K562 (cell line): ENCODE results near the gene PDIA4.
A peak's percentile ranks its signal among the peaks of the same experiment; 100 is the strongest.

Source experiments
- BRD9 ChIP-seq: fragments of 450-650 bp; IDR thresholded peaks from 2 replicates; pipeline ENCODE4 v1.6.1; 2018; ENCODE audit warnings: low read depth; ENCODE audit not compliant: partially characterized antibody
- JUND ChIP-seq, 2 experiments: IDR thresholded peaks; 2 replicates in 1 of 2; 3 replicates in 1 of 2; pipeline ENCODE4 v1.6.1; 2011; ENCODE audit warnings: borderline replicate concordance in 2 of 2, low read depth in 2 of 2, low read length in 2 of 2, improper control_type of control experiment in 1 of 2, missing biosample characterization in 1 of 2, missing genetic modification characterization in 1 of 2, missing genetic modification reagents in 1 of 2
- MEF2D ChIP-seq: conservative IDR thresholded peaks from 2 replicates; pipeline ENCODE4 v1.6.1; 2016; ENCODE audit warnings: low read depth, missing genetic modification characterization, missing compliant biosample characterization
- POLR2A ChIP-seq: fragments of 450-650 bp; conservative IDR thresholded peaks from 2 replicates; pipeline ENCODE4 v1.6.1; 2016
- SNRNP70 ChIP-seq: fragments of 200-400 bp; formaldehyde crosslinking; optimal IDR thresholded peaks from 2 replicates; pipeline ENCODE3; 2017; ENCODE audit warnings: low read depth, low read length
- SP1 ChIP-seq: sonication (generic); formaldehyde crosslinking; IDR thresholded peaks from 2 replicates; pipeline ENCODE4 v1.8.1; 2022; ENCODE audit warnings: mild to moderate bottlenecking, missing genetic modification reagents
- ZNF551 ChIP-seq: fragments of 250-450 bp; sonication (Bioruptor Pico); IDR thresholded peaks from 2 replicates; pipeline ENCODE4 v1.5.0; 2021; ENCODE audit warnings: mild to moderate bottlenecking, moderate library complexity
- TF ChIP-seq, protein P1 (sequence below), 3 experiments: IDR thresholded peaks in 2 of 3; conservative IDR thresholded peaks in 1 of 3; 2 replicates each; pipeline ENCODE4 v1.5.1; 2011 to 2012; ENCODE audit warnings: low read length in 3 of 3, mild to moderate bottlenecking in 3 of 3, control low read depth in 2 of 3, improper control_type of control experiment in 1 of 3, inconsistent platforms in 1 of 3, low read depth in 1 of 3, mixed read lengths in 1 of 3, moderate library complexity in 1 of 3; ENCODE audit not compliant: insufficient read depth in 2 of 3
- TF ChIP-seq, protein P2 (sequence below), 3 experiments: fragments of 200-800 bp in 1 of 3; sonication (Bioruptor generic) in 1 of 3; sonication (generic) in 1 of 3; formaldehyde crosslinking in 1 of 3; IDR thresholded peaks; 2 replicates each; pipeline versions ENCODE4 v1.6.1 to v1.8.0; 2016 to 2022; ENCODE audit warnings: mild to moderate bottlenecking in 2 of 3, missing compliant biosample characterization in 2 of 3, missing genetic modification characterization in 2 of 3, missing genetic modification reagents in 1 of 3
- TF ChIP-seq, protein P3 (sequence below): fragments of 450-650 bp; IDR thresholded peaks from 2 replicates; pipeline ENCODE4 v1.6.1; 2018; ENCODE audit warnings: mild to moderate bottlenecking, low read depth; ENCODE audit not compliant: partially characterized antibody
- TF ChIP-seq, protein P4 (sequence below): fragments of 250-450 bp; sonication (Bioruptor Pico); IDR thresholded peaks from 2 replicates; pipeline ENCODE4 v1.5.0; 2022; ENCODE audit warnings: mild to moderate bottlenecking
- TF ChIP-seq, protein P5 (sequence below): sonication (generic); formaldehyde crosslinking; IDR thresholded peaks from 2 replicates; pipeline ENCODE4 v1.8.1; 2022; ENCODE audit warnings: missing genetic modification reagents

DNA sequence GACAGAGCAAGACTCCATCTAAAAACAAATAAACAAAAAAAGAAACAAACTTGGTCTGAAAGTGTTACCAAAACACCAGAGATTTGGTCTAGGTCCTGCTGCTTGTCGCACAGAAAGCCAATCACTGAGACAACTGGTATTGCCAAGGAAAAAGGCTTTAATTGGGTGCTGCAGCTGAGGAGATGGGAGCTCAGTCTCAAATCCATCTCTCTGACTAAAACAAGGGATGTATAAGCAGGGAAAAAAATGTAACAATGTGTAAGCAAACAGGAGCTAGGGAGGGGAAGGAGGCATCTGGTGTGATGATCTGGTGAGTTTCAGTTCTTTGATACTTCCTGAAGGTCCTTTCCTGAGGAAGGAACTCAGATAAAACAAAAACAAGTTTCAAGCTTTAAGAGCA, 8.4 kb upstream of the PDIA4 start:
- TF ChIP-seq SP1 (CRISPR knock-in tag) (no peak), BRD9 (no peak), ZNF551 (CRISPR knock-in tag) (no peak), POLR2A (no peak), MEF2D (tag) (no peak), SNRNP70 (no peak), JUND (IDR thresholded peaks at IDR 0.05; ENCODE audit: borderline replicate concordance, low read depth, low read length) (no peak), JUND (tag; IDR thresholded peaks at IDR 0.05; ENCODE audit: borderline replicate concordance, low read depth, low read length) (no peak)
- TF ChIP-seq, protein P1, sequence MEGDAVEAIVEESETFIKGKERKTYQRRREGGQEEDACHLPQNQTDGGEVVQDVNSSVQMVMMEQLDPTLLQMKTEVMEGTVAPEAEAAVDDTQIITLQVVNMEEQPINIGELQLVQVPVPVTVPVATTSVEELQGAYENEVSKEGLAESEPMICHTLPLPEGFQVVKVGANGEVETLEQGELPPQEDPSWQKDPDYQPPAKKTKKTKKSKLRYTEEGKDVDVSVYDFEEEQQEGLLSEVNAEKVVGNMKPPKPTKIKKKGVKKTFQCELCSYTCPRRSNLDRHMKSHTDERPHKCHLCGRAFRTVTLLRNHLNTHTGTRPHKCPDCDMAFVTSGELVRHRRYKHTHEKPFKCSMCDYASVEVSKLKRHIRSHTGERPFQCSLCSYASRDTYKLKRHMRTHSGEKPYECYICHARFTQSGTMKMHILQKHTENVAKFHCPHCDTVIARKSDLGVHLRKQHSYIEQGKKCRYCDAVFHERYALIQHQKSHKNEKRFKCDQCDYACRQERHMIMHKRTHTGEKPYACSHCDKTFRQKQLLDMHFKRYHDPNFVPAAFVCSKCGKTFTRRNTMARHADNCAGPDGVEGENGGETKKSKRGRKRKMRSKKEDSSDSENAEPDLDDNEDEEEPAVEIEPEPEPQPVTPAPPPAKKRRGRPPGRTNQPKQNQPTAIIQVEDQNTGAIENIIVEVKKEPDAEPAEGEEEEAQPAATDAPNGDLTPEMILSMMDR (IDR thresholded peaks at IDR 0.05 in 2 of 3, conservative IDR thresholded peaks at IDR 0.05 in 1 of 3; ENCODE audit: insufficient read depth in 2 of 3, low read depth in 1 of 3, low read length in 3 of 3): no peak
- TF ChIP-seq, protein P2, sequence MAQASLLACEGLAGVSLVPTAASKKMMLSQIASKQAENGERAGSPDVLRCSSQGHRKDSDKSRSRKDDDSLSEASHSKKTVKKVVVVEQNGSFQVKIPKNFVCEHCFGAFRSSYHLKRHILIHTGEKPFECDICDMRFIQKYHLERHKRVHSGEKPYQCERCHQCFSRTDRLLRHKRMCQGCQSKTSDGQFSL (CRISPR knock-in tag; IDR thresholded peaks at IDR 0.05): no peak
- TF ChIP-seq, protein P2 (tag; IDR thresholded peaks at IDR 0.05): no peak
- TF ChIP-seq, protein P3, sequence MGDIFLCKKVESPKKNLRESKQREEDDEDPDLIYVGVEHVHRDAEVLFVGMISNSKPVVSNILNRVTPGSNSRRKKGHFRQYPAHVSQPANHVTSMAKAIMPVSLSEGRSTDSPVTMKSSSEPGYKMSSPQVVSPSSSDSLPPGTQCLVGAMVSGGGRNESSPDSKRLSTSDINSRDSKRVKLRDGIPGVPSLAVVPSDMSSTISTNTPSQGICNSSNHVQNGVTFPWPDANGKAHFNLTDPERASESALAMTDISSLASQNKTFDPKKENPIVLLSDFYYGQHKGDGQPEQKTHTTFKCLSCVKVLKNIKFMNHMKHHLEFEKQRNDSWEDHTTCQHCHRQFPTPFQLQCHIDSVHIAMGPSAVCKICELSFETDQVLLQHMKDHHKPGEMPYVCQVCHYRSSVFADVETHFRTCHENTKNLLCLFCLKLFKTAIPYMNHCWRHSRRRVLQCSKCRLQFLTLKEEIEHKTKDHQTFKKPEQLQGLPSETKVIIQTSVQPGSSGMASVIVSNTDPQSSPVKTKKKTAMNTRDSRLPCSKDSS: peak; percentile 95
- TF ChIP-seq, protein P4, sequence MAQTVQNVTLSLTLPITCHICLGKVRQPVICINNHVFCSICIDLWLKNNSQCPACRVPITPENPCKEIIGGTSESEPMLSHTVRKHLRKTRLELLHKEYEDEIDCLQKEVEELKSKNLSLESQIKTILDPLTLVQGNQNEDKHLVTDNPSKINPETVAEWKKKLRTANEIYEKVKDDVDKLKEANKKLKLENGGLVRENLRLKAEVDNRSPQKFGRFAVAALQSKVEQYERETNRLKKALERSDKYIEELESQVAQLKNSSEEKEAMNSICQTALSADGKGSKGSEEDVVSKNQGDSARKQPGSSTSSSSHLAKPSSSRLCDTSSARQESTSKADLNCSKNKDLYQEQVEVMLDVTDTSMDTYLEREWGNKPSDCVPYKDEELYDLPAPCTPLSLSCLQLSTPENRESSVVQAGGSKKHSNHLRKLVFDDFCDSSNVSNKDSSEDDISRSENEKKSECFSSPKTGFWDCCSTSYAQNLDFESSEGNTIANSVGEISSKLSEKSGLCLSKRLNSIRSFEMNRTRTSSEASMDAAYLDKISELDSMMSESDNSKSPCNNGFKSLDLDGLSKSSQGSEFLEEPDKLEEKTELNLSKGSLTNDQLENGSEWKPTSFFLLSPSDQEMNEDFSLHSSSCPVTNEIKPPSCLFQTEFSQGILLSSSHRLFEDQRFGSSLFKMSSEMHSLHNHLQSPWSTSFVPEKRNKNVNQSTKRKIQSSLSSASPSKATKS (CRISPR knock-in tag): no peak
- TF ChIP-seq, protein P5, sequence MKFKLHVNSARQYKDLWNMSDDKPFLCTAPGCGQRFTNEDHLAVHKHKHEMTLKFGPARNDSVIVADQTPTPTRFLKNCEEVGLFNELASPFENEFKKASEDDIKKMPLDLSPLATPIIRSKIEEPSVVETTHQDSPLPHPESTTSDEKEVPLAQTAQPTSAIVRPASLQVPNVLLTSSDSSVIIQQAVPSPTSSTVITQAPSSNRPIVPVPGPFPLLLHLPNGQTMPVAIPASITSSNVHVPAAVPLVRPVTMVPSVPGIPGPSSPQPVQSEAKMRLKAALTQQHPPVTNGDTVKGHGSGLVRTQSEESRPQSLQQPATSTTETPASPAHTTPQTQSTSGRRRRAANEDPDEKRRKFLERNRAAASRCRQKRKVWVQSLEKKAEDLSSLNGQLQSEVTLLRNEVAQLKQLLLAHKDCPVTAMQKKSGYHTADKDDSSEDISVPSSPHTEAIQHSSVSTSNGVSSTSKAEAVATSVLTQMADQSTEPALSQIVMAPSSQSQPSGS (CRISPR knock-in tag): no peak
